H9 (cell line): ENCODE data around the gene DPH3. TPM values are rescaled to one million over a fixed set of nuclear protein-coding genes. Genes with fewer than 3 reads are reported as not detected.

Source experiments
- DNase-seq: peaks from one replicate; pipeline ENCODE4 v3.0.0-alpha.2; 2017
- H2AFZ ChIP-seq: one replicate; pipeline ENCODE4 v1.6.1; 2013; ENCODE audit warnings: mild to moderate bottlenecking, low read length, control low read depth, moderate library complexity
- H2AK5ac ChIP-seq: 2 replicates; pipeline ENCODE4 v1.6.1; 2013; ENCODE audit warnings: low read length, control low read depth, mixed read lengths; ENCODE audit not compliant: insufficient read length
- H2BK120ac ChIP-seq: one replicate; pipeline ENCODE4 v1.6.1; 2013; ENCODE audit warnings: low read depth, mild to moderate bottlenecking, low read length, control low read depth, inconsistent platforms; ENCODE audit not compliant: poor library complexity, severe bottlenecking
- H2BK12ac ChIP-seq: 2 replicates; pipeline ENCODE4 v1.6.1; 2013; ENCODE audit warnings: low read length, control low read depth, mixed read lengths, low read depth; ENCODE audit not compliant: insufficient read length
- H2BK15ac ChIP-seq: 2 replicates; pipeline ENCODE4 v1.6.1; 2013; ENCODE audit warnings: low read depth, low read length, control low read depth
- H2BK20ac ChIP-seq: one replicate; pipeline ENCODE4 v1.6.1; 2013; ENCODE audit warnings: low read depth, mild to moderate bottlenecking, low read length, control low read depth, inconsistent platforms; ENCODE audit not compliant: poor library complexity, severe bottlenecking
- H2BK5ac ChIP-seq: 2 replicates; pipeline ENCODE4 v1.6.1; 2013; ENCODE audit warnings: low read length, control low read depth, mixed read lengths; ENCODE audit not compliant: insufficient read length
- H3K14ac ChIP-seq: 2 replicates; pipeline ENCODE4 v1.6.1; 2013; ENCODE audit warnings: low read length, control low read depth; ENCODE audit not compliant: insufficient read depth
- H3K18ac ChIP-seq: 2 replicates; pipeline ENCODE4 v1.6.1; 2013; ENCODE audit warnings: low read depth, mild to moderate bottlenecking, mixed read lengths, low read length, control low read depth; ENCODE audit not compliant: insufficient read length
- H3K23ac ChIP-seq: 2 replicates; pipeline ENCODE4 v1.6.1; 2013; ENCODE audit warnings: low read length, control low read depth, mixed read lengths, low read depth; ENCODE audit not compliant: insufficient read length
- H3K23me2 ChIP-seq: 2 replicates; pipeline ENCODE4 v1.6.1; 2013; ENCODE audit warnings: low read depth, mild to moderate bottlenecking, mixed read lengths, low read length, control low read depth; ENCODE audit not compliant: insufficient read length, poor library complexity, severe bottlenecking
- H3K27ac ChIP-seq: 2 replicates; pipeline ENCODE4 v1.5.1; 2013; ENCODE audit warnings: low read length, control low read depth, mixed read lengths, low read depth; ENCODE audit not compliant: insufficient read length
- H3K27me3 ChIP-seq: 2 replicates; pipeline ENCODE4 v1.6.1; 2013; ENCODE audit warnings: low read length, control low read depth, inconsistent platforms; ENCODE audit not compliant: insufficient read depth
- H3K4ac ChIP-seq: 2 replicates; pipeline ENCODE4 v1.6.1; 2013; ENCODE audit warnings: low read depth, mild to moderate bottlenecking, control low read depth, inconsistent platforms, low read length, moderate library complexity
- H3K4me1 ChIP-seq: 2 replicates; pipeline ENCODE4 v1.6.1; 2013; ENCODE audit warnings: low read length, control low read depth, inconsistent platforms; ENCODE audit not compliant: insufficient read depth
- H3K4me2 ChIP-seq: 2 replicates; pipeline ENCODE4 v1.6.1; 2013; ENCODE audit warnings: low read length, control low read depth, mixed read lengths; ENCODE audit not compliant: insufficient read length, insufficient read depth
- H3K56ac ChIP-seq: 2 replicates; pipeline ENCODE4 v1.6.1; 2013; ENCODE audit warnings: low read depth, mild to moderate bottlenecking, mixed read lengths, low read length, control low read depth; ENCODE audit not compliant: insufficient read length
- H3K79me1 ChIP-seq: 2 replicates; pipeline ENCODE4 v1.6.1; 2013; ENCODE audit warnings: low read depth, mild to moderate bottlenecking, moderate library complexity, low read length, control low read depth, inconsistent platforms; ENCODE audit not compliant: insufficient read depth, poor library complexity, severe bottlenecking
- H3K79me2 ChIP-seq: 2 replicates; pipeline ENCODE4 v1.6.1; 2013; ENCODE audit warnings: low read length, control low read depth, inconsistent platforms; ENCODE audit not compliant: insufficient read depth
- H3K9ac ChIP-seq: 2 replicates; pipeline ENCODE4 v1.6.1; 2013; ENCODE audit warnings: low read length, control low read depth, mixed read lengths; ENCODE audit not compliant: insufficient read length; ENCODE audit errors: extremely low read depth
- H3K9me3 ChIP-seq: one replicate; pipeline ENCODE4 v1.6.1; 2013; ENCODE audit warnings: low read depth, low read length, inconsistent platforms; ENCODE audit not compliant: control insufficient read depth
- H3T11ph ChIP-seq: one replicate; pipeline ENCODE4 v1.6.1; 2013; ENCODE audit warnings: mild to moderate bottlenecking, low read length, control low read depth, inconsistent platforms
- H4K20me1 ChIP-seq: one replicate; pipeline ENCODE4 v1.6.1; 2013; ENCODE audit not compliant: control insufficient read depth, insufficient read length, insufficient read depth
- H4K5ac ChIP-seq: 2 replicates; pipeline ENCODE4 v1.6.1; 2013; ENCODE audit warnings: low read depth, mild to moderate bottlenecking, mixed read lengths, low read length, control low read depth; ENCODE audit not compliant: insufficient read length
- H4K8ac ChIP-seq: replicated peaks from 2 replicates; pipeline ENCODE4 v1.6.1; 2013; ENCODE audit warnings: low read length, control low read depth, mixed read lengths, low read depth; ENCODE audit not compliant: insufficient read length
- H4K91ac ChIP-seq: 2 replicates; pipeline ENCODE4 v1.6.1; 2013; ENCODE audit warnings: low read depth, mild to moderate bottlenecking, moderate library complexity, mixed read lengths, low read length, control low read depth; ENCODE audit not compliant: insufficient read length
- H3K27ac Mint-ChIP-seq, 3 experiments: 2 replicates in 2 of 3; 3 replicates in 1 of 3; pipeline ENCODE4 v1.8.0; 2020 to 2021; ENCODE audit warnings: mixed read lengths in 3 of 3, mild to moderate bottlenecking in 1 of 3, moderate library complexity in 1 of 3
- H3K27me3 Mint-ChIP-seq: 2 replicates; pipeline ENCODE4 v1.8.0; 2021; ENCODE audit warnings: low read depth, mild to moderate bottlenecking, moderate library complexity, mixed read lengths
- H3K36me3 Mint-ChIP-seq, 3 experiments: 2 replicates in 2 of 3; 3 replicates in 1 of 3; pipeline ENCODE4 v1.8.0; 2020 to 2021; ENCODE audit warnings: low read depth in 3 of 3, mixed read lengths in 3 of 3; ENCODE audit not compliant: insufficient read depth in 1 of 3
- H3K4me1 Mint-ChIP-seq, 2 experiments: 2 replicates each; pipeline ENCODE4 v1.8.0; 2020; ENCODE audit warnings: mixed read lengths in 2 of 2
- H3K4me3 Mint-ChIP-seq, 2 experiments: 2 replicates in 1 of 2; 3 replicates in 1 of 2; pipeline ENCODE4 v1.8.0; 2020 to 2021; ENCODE audit warnings: mild to moderate bottlenecking in 2 of 2, mixed read lengths in 2 of 2, moderate library complexity in 1 of 2
- H3K9me3 Mint-ChIP-seq, 2 experiments: 2 replicates in 1 of 2; 3 replicates in 1 of 2; pipeline ENCODE4 v1.8.0; 2020; ENCODE audit warnings: mild to moderate bottlenecking in 2 of 2, mixed read lengths in 2 of 2, moderate library complexity in 1 of 2
- CTCF ChIP-seq: fragments of 200-600 bp; sonication (generic); conservative IDR thresholded peaks from 3 replicates; pipeline ENCODE4 v1.8.0; 2021; ENCODE audit warnings: antibody characterized with exemption, mild to moderate bottlenecking
- WGBS: extraction: QIAGEN DNeasy Blood & Tissue Kit; methylation state at CpG from one replicate; pipeline ENCODE4 v1.1.7; 2013; ENCODE audit warnings: missing lambda C conversion rate, low lambda C conversion rate, mixed read lengths; ENCODE audit not compliant: insufficient read length; ENCODE audit errors: extremely low coverage; 5-methylcytosine and 5-hydroxymethylcytosine counted together
- total RNA-seq: library from RNA; stranded (reverse); gene quantifications from 2 replicates; pipeline ENCODE4 v1.2.1, GENCODE V29; 2021

Gene DPH3
- total RNA-seq, 1 experiment from 2014 or later = 36.2 TPM

GRCh38 chr3:16248556-16248955 lies 16.2 kb downstream of the DPH3 start:
- no peak overlapping the region for H2BK20ac ChIP-seq
- no peaks in the 10 kb centered on the region for H3K79me2 ChIP-seq
- H3K23ac ChIP-seq = no peak overlapping the region
- H3K56ac ChIP-seq = no peak overlapping the region
- H3K4me2 ChIP-seq = no peak overlapping the region
- no peak overlapping the region for H4K8ac ChIP-seq
- DNase-seq = no peak
- no CpG with 5 or more reads among the region's 5 CpGs for WGBS
- no peaks in the 10 kb centered on the region for H3K23me2 ChIP-seq
- H3K27me3 Mint-ChIP-seq = no peaks in the 10 kb centered on the region; the same call in 1 of the 2 replicates
- H3T11ph ChIP-seq = no peak overlapping the region
- no peak overlapping the region for H3K18ac ChIP-seq
- H3K9me3 ChIP-seq = no peaks in the 10 kb centered on the region
- H4K91ac ChIP-seq = no peak overlapping the region
- H4K5ac ChIP-seq = no peak overlapping the region
- no peaks in the 10 kb centered on the region for H3K4me1 ChIP-seq
- no peak overlapping the region for H3K27ac Mint-ChIP-seq
- no peak overlapping the region for H2BK120ac ChIP-seq
- H4K20me1 ChIP-seq = no peaks in the 10 kb centered on the region
- no peak overlapping the region for H2BK5ac ChIP-seq
- H2BK15ac ChIP-seq = no peak overlapping the region
- H3K14ac ChIP-seq = no peak overlapping the region
- H3K79me1 ChIP-seq = no peaks in the 10 kb centered on the region
- no peak overlapping the region for H3K4ac ChIP-seq
- no peak for TF ChIP-seq CTCF
- no peak overlapping the region for H3K9ac ChIP-seq
- no peak overlapping the region for H2AK5ac ChIP-seq
- H3K4me3 Mint-ChIP-seq = no peak overlapping the region
- peaks cover 0 to 4% of the 10 kb centered on the region in 2 experiments; a peak in 1 of 4 replicates for H3K4me1 Mint-ChIP-seq
- no peaks in the 10 kb centered on the region for H3K36me3 Mint-ChIP-seq
- no peak overlapping the region for H3K27ac ChIP-seq
- no peaks in the 10 kb centered on the region for H3K27me3 ChIP-seq
- H3K9me3 Mint-ChIP-seq = no peaks in the 10 kb centered on the region
- H2AFZ ChIP-seq = no peak overlapping the region
- no peak overlapping the region for H2BK12ac ChIP-seq
